ENCODE results near the gene COPB1. TPM values are rescaled to one million over a fixed set of nuclear protein-coding genes. Genes with fewer than 3 reads are reported as not detected.

The COPB1 gene
- total RNA-seq, 1 experiment from 2014 or later, result 254 TPM

DNA sequence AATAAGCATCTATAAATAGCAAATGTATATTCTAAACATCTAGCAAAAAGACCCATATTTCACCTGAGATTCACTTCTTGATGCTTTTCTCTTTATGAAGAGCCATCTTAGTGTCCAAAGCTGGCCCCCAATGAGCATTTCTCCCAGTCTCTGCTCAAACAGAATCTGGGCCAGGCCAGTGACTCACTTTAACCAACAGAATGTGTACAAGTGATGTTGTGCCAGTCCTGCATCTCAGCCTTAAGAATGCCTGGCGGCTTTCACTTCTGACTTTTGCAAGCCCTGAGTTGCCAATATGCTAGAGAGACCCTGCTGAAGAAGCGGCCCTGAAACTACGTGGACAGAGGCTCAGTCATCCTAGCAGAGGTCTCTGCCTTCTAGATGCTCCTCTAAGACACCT, 6.9 kb upstream of the COPB1 start:
- no peak for DNase-seq (ENCODE audit: low read depth)

DNA sequence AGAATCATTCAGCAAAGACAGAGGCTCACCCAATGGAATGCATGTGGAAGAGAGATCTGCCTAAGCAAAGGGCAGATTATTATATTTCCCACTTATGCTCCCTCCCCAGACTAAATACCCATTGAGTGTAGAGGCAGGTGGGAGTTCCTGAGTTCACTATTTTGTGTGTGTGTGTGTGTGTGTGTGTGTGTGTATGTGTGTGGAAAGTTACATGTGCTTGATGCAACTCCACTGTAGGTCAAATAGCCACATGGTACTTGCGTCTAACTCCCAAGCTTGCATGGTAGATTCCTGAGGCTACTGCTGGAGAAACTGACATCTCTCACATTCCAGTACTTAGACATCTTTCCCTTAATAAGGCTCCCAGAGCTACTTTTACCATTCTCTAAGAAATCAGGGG, 3.4 kb upstream of the COPB1 start:
- DNase-seq (ENCODE audit: low read depth), result no peak

GRCh38 chr11:14502039-14502438, 2.4 kb upstream of the COPB1 start:
- no peak for DNase-seq (ENCODE audit: low read depth)

DNA sequence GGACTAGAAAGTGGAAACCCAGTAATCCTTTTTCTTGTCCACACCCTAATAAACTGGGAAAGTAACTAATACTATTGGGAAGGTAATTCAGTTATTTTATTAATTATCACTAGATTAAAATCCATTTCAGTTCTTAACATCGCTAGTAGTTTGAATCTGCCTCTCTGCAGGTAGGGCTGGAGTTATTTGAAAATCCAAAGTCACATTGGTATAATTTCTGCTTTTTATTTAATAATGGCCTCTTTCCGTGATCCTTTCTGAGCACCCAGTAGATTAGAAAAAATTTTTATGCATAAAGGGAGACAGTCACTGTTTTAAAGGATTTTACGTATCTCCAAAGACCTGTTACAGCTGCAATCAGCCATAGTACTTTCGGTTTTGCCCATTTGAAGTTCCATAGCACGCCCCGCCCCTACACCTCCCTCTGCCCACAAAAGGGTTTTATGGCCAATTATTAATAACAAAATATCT, 605 bp upstream of the COPB1 start:
- peak; percentile 61 for DNase-seq (ENCODE audit: low read depth)

- DNase-seq (ENCODE audit: low read depth), result peak; percentile 15
Measured at GRCh38 chr11:14499178-14499559, 442 bp downstream of the COPB1 start.

DNA sequence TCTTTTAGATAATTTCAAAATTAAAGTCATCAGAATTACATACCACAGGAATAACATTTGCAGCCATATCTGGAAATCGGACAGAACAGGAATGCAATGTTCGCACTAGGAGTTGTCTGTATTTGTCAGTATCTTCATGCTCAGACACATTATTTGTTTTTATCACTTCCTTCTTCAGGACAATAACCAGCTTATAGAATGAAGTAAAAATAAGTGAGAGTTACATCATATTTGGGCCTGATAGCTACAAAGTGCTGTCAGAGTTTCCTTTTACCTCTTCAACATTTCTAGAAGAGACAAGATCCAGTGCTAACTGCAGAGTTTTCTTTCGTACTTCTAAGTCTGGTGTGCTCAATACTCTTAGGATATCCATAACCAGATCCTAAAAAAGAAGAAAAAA, 18.9 kb downstream of the COPB1 start:
- no peak for DNase-seq (ENCODE audit: low read depth)

- no peak for DNase-seq (ENCODE audit: low read depth)
Measured at GRCh38 chr11:14471127-14471526, 28.5 kb downstream of the COPB1 start.

DNA sequence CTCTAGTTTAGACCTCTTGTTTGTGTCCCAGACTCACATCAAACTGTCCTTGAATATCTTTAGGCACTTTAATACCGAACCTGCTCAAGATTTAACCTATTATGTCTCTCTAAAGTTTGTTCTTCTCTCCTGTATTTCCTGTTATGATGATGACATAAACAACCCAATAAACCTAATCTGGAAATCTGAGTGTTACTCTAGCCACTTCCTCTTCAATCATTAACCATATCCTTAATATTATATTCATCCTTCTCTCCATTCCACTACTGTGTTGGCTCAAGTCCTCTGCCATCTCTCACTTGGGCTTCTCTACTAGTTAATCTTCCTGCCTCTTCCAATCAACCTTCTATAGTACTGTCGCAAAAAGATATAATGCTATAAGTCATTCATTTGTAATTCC, 36.0 kb downstream of the COPB1 start:
- DNase-seq (ENCODE audit: low read depth), result no peak

DNA sequence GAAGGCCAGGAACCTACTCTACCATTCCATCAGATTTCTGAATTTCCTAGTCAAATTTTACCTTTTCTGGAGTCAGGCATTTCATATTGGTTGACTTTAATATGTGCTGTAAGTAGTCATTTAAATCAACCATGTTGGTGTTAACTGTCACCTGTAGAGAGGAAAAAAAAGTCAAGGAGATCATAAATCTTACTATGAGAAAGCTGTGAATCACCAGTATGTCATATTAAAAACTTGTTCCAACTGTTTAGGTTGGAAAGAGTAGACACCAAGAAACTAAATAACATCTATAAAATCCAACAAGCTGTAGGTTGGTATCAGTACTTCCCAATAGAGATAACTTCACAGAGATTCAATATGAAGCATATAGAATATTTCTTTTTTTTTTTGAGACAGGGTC, 39.5 kb downstream of the COPB1 start:
- no peak for DNase-seq (ENCODE audit: low read depth)

- no peak for DNase-seq (ENCODE audit: low read depth)
Measured at GRCh38 chr11:14458377-14458776, 41.2 kb downstream of the COPB1 start.

- no peak for DNase-seq (ENCODE audit: low read depth)
Measured at GRCh38 chr11:14455648-14456430, 43.8 kb downstream of the COPB1 start.

DNA sequence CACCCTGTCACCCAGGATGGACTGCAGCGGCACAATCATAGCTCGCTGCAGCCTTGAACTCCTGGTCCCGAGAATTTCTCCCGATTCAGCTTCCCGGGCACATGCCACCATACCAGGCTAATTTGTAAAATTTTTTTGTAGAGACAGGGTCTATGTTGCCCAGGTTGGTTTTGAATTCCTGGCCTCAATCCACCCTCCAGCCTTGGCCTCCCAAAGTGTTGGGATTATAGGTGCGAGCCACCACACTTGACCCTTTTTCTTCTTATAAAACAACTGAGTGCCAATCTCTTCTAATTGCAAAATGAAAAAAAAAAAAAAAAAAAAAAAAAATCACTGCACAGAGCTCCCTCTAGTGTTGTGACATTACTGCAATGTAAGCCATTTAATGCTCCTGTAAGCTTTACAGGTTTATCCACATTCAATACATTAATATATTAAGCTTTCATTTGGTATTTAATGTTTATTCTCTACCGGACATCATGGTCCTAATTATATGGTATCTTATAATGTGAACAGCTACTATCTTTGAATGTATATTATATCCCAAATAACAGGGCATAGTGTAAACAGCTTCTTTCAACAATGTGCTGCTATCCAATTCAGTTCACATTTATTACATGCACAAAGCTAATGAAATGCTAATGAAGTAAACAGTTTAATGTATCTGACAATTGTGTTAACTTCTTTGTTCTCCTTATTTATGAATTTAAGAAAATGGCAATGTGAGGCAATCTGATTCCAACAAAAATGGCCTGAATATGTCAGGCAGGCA, 44.6 kb downstream of the COPB1 start:
- DNase-seq (ENCODE audit: low read depth), result peak; percentile 5

- DNase-seq (ENCODE audit: low read depth), result no peak
Measured at GRCh38 chr11:14451825-14452224, 47.8 kb downstream of the COPB1 start.

DNA sequence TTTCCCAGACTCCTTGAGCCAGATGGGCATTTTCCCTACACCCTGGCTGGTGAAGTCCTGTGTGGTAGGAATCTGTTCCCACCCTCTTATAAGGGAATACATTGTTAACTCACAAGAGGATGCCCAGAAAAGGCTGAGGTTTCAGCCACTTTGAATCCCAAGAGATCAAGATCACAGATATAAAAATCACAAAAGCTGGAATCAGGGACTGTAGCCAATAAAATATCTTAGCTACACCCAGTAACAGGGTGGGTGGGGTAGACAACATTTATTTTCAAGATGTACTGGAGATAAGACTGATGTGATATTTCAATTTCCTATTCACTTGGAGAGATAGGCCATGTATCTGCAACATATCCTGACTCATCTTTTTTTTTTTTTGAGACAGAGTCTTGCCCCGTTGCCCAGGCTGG, 50.3 kb downstream of the COPB1 start:
- DNase-seq (ENCODE audit: low read depth), result no peak

- DNase-seq (ENCODE audit: low read depth), result no peak
Measured at GRCh38 chr11:14448240-14448639, 51.4 kb downstream of the COPB1 start.

DNA sequence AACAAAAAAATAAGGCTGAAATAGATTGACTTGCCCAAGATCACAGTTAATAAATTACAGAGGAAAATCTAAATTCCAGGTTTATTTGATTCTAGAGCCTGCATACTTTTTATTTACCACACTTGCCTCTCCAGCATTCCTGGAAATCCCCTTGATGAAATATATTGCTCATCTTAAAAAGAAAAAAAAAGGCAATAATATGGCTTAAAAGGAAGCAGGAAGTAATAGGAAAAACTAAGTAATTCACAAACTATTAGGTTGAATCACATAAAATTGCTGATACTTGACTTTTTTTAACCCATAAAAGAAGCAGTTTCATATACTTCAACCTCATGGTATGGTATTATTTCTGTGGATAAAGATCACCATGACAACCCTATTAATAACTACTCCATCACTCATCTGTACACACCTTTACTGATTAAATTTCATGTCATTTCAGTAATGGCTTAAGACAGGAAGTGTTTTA, 52.9 kb downstream of the COPB1 start:
- peak; percentile 15 for DNase-seq (ENCODE audit: low read depth)

DNA sequence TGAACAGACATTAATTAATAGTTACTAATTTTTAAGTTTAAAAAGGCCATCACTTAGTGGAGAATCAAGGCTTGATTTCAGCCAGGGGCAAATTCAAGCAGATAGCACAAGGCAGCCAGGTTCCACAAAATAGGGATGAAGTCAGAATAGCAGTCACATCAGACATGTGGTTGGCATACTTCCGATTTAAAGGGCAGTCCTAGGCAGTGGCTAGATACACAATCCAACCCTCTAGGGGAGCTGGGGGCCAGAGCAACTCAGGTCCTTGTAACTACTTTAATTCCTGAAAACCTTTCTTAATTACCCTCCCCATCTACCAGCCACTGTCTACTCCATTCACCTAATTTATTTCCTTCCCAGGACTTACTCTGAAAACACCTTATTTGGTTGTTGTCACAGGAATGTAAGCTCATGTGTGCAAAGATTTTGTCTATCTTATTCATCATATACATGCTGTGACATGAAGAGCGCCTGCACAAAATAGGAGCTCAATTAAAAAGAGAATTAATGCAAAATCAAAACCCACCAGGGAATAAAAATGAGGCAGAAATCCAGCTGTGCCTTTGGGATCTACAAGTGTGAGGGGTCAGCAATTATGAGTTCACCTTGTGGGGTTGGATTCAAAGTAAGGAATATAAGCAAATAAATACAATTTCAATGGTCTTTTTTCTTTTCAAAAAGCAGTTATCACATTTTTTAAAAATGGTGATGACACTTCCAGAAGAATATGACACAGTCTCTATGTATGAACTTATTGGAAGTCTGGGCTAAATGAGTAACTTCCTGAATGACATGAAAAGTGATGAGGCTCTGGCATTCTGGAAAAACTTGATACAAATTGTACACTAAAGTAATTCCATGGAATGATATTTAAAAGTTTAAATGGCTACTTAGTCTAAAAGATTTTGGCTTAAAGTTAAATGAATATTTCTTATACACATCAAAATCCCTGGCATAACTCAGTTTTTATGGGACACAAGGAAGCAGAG, 53.8 kb downstream of the COPB1 start:
- DNase-seq (ENCODE audit: low read depth), result peak; percentile 54

GRCh38 chr11:14444441-14445189, 55.0 kb downstream of the COPB1 start:
- no peak for DNase-seq (ENCODE audit: low read depth)

DNA sequence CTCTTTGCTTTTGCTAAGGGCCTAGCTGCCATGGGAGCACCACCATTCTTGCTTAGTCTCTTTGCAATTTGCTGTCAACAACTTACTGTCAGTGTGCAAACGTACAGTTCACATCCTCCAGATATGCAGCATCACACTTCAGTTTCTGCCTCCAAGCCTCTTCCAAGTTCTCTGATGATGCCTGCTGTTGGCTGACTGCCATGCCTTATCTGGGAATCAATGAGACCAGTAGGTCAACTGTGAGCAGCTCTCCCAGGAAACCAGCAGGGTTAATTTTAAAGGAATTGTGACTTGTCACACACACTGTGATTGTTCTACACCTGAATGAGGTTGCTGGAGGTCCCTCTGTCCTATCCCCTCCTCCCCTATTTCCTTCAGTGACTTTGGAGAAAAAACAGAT, 56.0 kb downstream of the COPB1 start:
- peak; percentile 75 for DNase-seq (ENCODE audit: low read depth)

GRCh38 chr11:14435717-14436512, 63.7 kb downstream of the COPB1 start:
- DNase-seq (ENCODE audit: low read depth), result no peak
